Measurements from ENCODE around the gene PDE9A. TPM values are rescaled to one million over a fixed set of nuclear protein-coding genes. Genes with fewer than 3 reads are reported as not detected.

The PDE9A gene
- total and polyA plus RNA-seq, 2 donors (not counting 3 experiments of a cell fraction or from before 2014, with no cell fraction given) = 0.28 to 2.2 TPM

GRCh38 chr21:42769183-42769819, 115.9 kb downstream of the PDE9A start:
- DNase-seq (ENCODE audit: low read depth, low spot score) (no peak), FAIRE-seq (no peak)
- H4K20me1 ChIP-seq (replicated peaks; ENCODE audit: control insufficient read depth, extremely low read depth, insufficient read depth, low read length) = no peaks in the 10 kb centered on the region
- H3K9me3 ChIP-seq (replicated peaks; ENCODE audit: control insufficient read depth, insufficient read depth, low read length) = no peaks in the 10 kb centered on the region
- CTCF ChIA-PET = no interaction called here
- dilution Hi-C loops (cut with MboI; ENCODE audit: extremely low pct_ligation_motif_present, low sequenced_read_pairs) = no loop called here
- BruUV-seq (replicated peaks) = no TSS peak
- no peaks in the 10 kb centered on the region for H3K36me3 ChIP-seq (ENCODE audit: control insufficient read depth in 2 of 2, extremely low read depth in 1 of 2, insufficient read depth in 2 of 2, low read length in 2 of 2)
- no peaks in the 10 kb centered on the region for H3K4me1 ChIP-seq (ENCODE audit: control insufficient read depth, extremely low read depth, insufficient read depth, low read length)
- no peak overlapping the region for H3K9ac ChIP-seq (replicated peaks; ENCODE audit: extremely low read depth, insufficient read depth, low read length)
- H3K9me1 ChIP-seq (replicated peaks; ENCODE audit: control insufficient read depth, extremely low read depth, insufficient read depth, low read length) = no peaks in the 10 kb centered on the region
- TF ChIP-seq MAX (IDR thresholded peaks at IDR 0.05; ENCODE audit: insufficient read depth, insufficient read length) (no peak), CTCF (IDR thresholded peaks at IDR 0.05; ENCODE audit: extremely low read depth in 1 of 2, insufficient read depth in 1 of 2, low read depth in 1 of 2, low read length in 2 of 2) (no peak), GATA2 (IDR thresholded peaks at IDR 0.05; ENCODE audit: insufficient read depth, insufficient read length, low read depth, low read length) (no peak), EZH2 (IDR thresholded peaks at IDR 0.05; ENCODE audit: borderline replicate concordance, low read depth, low read length, severe bottlenecking) (no peak), FOS (IDR thresholded peaks at IDR 0.05; ENCODE audit: borderline replicate concordance, insufficient read depth, low read length) (no peak), JUN (IDR thresholded peaks at IDR 0.05; ENCODE audit: borderline replicate concordance, insufficient read depth, insufficient read length, low read depth) (no peak), POLR2A (IDR thresholded peaks at IDR 0.05; ENCODE audit: low read depth, low read length) (no peak), POLR2AphosphoS5 (IDR thresholded peaks at IDR 0.05; ENCODE audit: insufficient read depth, low read depth, low read length) (no peak), MYC (IDR thresholded peaks at IDR 0.05; ENCODE audit: low read depth, low read length) (no peak)
- H2AFZ ChIP-seq (ENCODE audit: low read depth, low read length) = no peak overlapping the region
- no peak overlapping the region for H3K27ac ChIP-seq (ENCODE audit: insufficient read depth, low read depth, low read length)
- POLR2A ChIA-PET = no interaction called here
- no peak overlapping the region for H3K4me3 ChIP-seq (replicated peaks in 1 of 3; ENCODE audit: insufficient read depth in 1 of 3, low read depth in 1 of 3, low read length in 3 of 3)
- no peak overlapping the region for H3K4me2 ChIP-seq (ENCODE audit: insufficient read depth, low read length)
- H3K79me2 ChIP-seq (ENCODE audit: control insufficient read depth, insufficient read depth, low read length) = no peaks in the 10 kb centered on the region
- intact Hi-C loops (cut with micrococcal nuclease) = no loop called here
- H3K27me3 ChIP-seq (ENCODE audit: control insufficient read depth in 2 of 2, insufficient read depth in 2 of 2, low read length in 2 of 2) = no peaks in the 10 kb centered on the region
